ENCODE results near the gene GRIN2A.

DNA sequence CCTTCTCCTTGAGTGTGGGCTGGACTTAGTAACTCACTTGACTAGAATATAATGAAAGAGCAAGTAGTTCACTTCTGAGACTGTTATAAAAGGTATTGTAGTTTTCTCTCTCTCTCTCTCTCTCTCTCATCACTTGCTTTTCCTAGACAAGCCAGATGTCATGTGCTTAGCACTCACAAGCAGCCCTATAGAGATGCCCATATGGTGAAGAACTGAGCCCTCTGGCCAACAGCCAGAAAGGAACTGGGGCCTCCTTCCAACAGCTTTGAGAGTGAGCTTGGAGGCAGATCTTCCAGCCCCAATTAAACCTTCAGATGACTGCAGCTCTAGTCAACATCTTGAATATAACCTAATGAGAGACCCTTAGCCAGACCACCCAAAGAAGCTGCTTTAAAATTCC, 440.5 kb downstream of the GRIN2A start:
- TF ChIP-seq, protein P1, sequence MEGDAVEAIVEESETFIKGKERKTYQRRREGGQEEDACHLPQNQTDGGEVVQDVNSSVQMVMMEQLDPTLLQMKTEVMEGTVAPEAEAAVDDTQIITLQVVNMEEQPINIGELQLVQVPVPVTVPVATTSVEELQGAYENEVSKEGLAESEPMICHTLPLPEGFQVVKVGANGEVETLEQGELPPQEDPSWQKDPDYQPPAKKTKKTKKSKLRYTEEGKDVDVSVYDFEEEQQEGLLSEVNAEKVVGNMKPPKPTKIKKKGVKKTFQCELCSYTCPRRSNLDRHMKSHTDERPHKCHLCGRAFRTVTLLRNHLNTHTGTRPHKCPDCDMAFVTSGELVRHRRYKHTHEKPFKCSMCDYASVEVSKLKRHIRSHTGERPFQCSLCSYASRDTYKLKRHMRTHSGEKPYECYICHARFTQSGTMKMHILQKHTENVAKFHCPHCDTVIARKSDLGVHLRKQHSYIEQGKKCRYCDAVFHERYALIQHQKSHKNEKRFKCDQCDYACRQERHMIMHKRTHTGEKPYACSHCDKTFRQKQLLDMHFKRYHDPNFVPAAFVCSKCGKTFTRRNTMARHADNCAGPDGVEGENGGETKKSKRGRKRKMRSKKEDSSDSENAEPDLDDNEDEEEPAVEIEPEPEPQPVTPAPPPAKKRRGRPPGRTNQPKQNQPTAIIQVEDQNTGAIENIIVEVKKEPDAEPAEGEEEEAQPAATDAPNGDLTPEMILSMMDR (IDR thresholded peaks at IDR 0.05) = no peak
- TF ChIP-seq POLR2A (IDR thresholded peaks at IDR 0.05; ENCODE audit: low read depth) (no peak), POLR2AphosphoS5 (IDR thresholded peaks at IDR 0.05) (no peak)
